ENCODE data around the gene C5AR2. TPM values are rescaled to one million over a fixed set of nuclear protein-coding genes. Genes with fewer than 3 reads are reported as not detected.
"Not testable (repeated sequence)": the region's sequence is repeated elsewhere in the genome, so short reads cannot be mapped to it uniquely, and the experiment has no call there.

Gene C5AR2
- total RNA-seq, 3 donors from 2014 or later (not counting 1 experiment from before 2014, with no cell fraction given): 4.3 to 15.5 (median 8.3) TPM

DNA sequence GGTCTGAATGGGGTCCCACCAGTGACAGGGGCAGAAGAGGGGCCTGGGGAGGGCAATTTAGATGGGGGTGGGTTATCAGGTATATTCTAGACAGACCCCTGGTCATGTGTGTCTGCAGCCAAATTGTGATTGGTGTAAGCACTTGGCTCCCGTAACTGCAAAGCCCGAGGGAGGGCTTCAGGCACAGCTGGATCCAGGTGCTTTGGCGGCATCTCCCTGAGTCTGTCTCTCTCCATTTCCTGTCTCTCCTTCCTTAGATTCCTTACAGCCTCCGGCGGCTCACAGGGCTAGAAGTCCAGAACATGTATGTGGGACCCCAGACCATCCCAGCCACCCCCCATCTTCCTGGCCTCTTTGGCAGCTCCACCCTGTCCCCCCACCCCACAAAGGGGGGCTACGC is 48.6 kb downstream of the C5AR2 start:
- Histone ChIP-seq H3K9me3 (ENCODE audit: control insufficient read depth, insufficient read depth, low read length) (no peaks in the 10 kb centered on the region), H3K27ac (ENCODE audit: low read length) (no peak overlapping the region), H3K4me1 (ENCODE audit: control insufficient read depth, insufficient read depth, low read length) (peaks cover 43% of the 10 kb centered on the region), H3K27me3 (ENCODE audit: control insufficient read depth, insufficient read depth, low read length) (no peaks in the 10 kb centered on the region), H3K4me3 (ENCODE audit: low read length) (no peak overlapping the region), H3K36me3 (ENCODE audit: control insufficient read depth, insufficient read depth, low read length) (peaks cover 34% of the 10 kb centered on the region)
- Mint-ChIP-seq H3K36me3 (no peaks in the 10 kb centered on the region), H3K9me3 (no peaks in the 10 kb centered on the region), H3K27ac (peak overlapping the region in 1 of 2 donors; percentile 89), H3K27me3 (ENCODE audit: low read depth in 2 of 2) (no peaks in the 10 kb centered on the region), H3K4me3 (no peak overlapping the region), H3K4me1 (peaks cover 28 to 43% of the 10 kb centered on the region in 2 donors)
- no peak for ATAC-seq
- no peak for DNase-seq
- TF ChIP-seq, protein P1, sequence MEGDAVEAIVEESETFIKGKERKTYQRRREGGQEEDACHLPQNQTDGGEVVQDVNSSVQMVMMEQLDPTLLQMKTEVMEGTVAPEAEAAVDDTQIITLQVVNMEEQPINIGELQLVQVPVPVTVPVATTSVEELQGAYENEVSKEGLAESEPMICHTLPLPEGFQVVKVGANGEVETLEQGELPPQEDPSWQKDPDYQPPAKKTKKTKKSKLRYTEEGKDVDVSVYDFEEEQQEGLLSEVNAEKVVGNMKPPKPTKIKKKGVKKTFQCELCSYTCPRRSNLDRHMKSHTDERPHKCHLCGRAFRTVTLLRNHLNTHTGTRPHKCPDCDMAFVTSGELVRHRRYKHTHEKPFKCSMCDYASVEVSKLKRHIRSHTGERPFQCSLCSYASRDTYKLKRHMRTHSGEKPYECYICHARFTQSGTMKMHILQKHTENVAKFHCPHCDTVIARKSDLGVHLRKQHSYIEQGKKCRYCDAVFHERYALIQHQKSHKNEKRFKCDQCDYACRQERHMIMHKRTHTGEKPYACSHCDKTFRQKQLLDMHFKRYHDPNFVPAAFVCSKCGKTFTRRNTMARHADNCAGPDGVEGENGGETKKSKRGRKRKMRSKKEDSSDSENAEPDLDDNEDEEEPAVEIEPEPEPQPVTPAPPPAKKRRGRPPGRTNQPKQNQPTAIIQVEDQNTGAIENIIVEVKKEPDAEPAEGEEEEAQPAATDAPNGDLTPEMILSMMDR (IDR thresholded peaks at IDR 0.05): no peak
- 99% methylated on average over 6 of the region's 6 CpGs for WGBS (ENCODE audit: insufficient coverage)
- intact Hi-C loops (cut with micrococcal nuclease): loop anchor here (5.0 kb wide), 1 partner anchor 33 kb away; the partner anchor contains the start of gene DHX34

DNA sequence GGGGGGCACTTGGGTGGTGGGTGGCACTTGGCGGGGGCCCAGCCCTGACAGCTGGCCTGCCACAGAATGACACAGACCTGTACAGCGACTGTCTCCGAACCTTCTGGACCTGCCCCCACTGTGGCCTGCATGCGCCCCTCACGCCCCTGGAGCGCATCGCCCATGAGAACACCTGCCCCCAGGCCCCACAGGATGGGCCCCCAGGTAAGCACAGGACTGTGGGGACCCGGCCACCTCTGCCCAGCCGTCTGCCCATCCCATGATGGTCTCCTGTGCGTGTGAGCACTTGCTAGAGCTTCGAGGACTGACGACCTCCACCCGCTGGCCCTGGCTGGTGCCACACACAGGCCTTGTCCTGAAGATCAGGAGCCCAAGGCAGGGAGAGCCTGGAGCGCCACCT is 49.1 kb downstream of the C5AR2 start:
- Histone ChIP-seq H3K27ac (ENCODE audit: low read length) (peak overlapping the region; percentile 1), H3K36me3 (ENCODE audit: control insufficient read depth, insufficient read depth, low read length) (peaks cover 28% of the 10 kb centered on the region), H3K27me3 (ENCODE audit: control insufficient read depth, insufficient read depth, low read length) (no peaks in the 10 kb centered on the region), H3K4me3 (ENCODE audit: low read length) (no peak overlapping the region), H3K9me3 (ENCODE audit: control insufficient read depth, insufficient read depth, low read length) (no peaks in the 10 kb centered on the region), H3K4me1 (ENCODE audit: control insufficient read depth, insufficient read depth, low read length) (peaks cover 43% of the 10 kb centered on the region)
- ATAC-seq (no peak), DNase-seq (no peak)
- Mint-ChIP-seq H3K27ac (peak overlapping the region; percentile 89 to 92), H3K4me1 (peaks cover 28 to 43% of the 10 kb centered on the region in 2 donors), H3K36me3 (no peaks in the 10 kb centered on the region), H3K4me3 (peak overlapping the region; percentile 82), H3K27me3 (ENCODE audit: low read depth in 2 of 2) (no peaks in the 10 kb centered on the region), H3K9me3 (no peaks in the 10 kb centered on the region)
- intact Hi-C loops (cut with micrococcal nuclease): loop anchor here (5.0 kb wide), 1 partner anchor 34 kb away; the partner anchor contains the start of gene DHX34
- WGBS (ENCODE audit: insufficient coverage): 90% methylated on average over 14 of the region's 14 CpGs
- TF ChIP-seq, protein P1 (IDR thresholded peaks at IDR 0.05): no peak

DNA sequence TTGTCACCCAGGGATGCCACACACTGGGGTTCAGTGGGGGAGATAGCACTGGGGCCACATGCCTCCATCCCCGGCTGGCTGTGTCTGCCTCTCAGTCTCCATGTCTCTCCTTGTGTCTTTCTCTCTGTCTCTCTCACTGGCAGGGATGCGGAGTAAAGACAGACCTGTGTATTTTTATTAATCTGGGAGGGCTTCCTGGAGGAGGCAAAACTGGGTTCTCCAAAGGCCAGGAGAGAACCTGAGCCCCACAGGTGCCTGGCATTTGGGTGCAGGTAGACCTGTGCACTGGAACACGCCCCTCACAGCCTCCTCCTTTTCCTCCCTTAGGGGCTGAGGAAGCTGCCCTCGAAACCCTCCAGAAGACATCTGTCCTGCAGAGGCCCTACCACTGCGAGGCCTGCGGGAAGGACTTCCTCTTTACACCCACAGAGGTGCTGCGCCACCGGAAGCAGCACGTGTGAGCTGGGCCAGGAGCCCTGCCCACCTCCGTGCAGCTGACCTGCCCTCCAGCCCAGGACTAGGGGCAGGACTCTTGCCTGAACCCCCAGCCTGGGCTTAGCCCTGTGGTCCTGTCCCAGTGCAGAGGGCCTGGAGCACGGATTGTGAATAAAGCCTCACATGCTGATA is 49.8 kb downstream of the C5AR2 start:
- Mint-ChIP-seq H3K9me3 (no peaks in the 10 kb centered on the region), H3K4me3 (peak overlapping the region; percentile 82), H3K27me3 (ENCODE audit: low read depth in 2 of 2) (no peaks in the 10 kb centered on the region), H3K36me3 (no peaks in the 10 kb centered on the region), H3K4me1 (peaks cover 28 to 43% of the 10 kb centered on the region in 2 donors), H3K27ac (peak overlapping the region; percentile 89 to 92)
- intact Hi-C loops (cut with micrococcal nuclease): loop anchor here (5.0 kb wide), 1 partner anchor 34 kb away; the partner anchor contains the start of gene DHX34
- peak; percentile 94 to 97 (median 94) for ATAC-seq
- TF ChIP-seq, protein P1 (IDR thresholded peaks at IDR 0.05): no peak
- peak; percentile 59 to 61 for DNase-seq
- H3K27me3 ChIP-seq (ENCODE audit: control insufficient read depth, insufficient read depth, low read length): no peaks in the 10 kb centered on the region
- H3K27ac ChIP-seq (ENCODE audit: low read length): peak overlapping the region; percentile 1
- peaks cover 43% of the 10 kb centered on the region for H3K4me1 ChIP-seq (ENCODE audit: control insufficient read depth, insufficient read depth, low read length)
- no peaks in the 10 kb centered on the region for H3K9me3 ChIP-seq (ENCODE audit: control insufficient read depth, insufficient read depth, low read length)
- no peak overlapping the region for H3K4me3 ChIP-seq (ENCODE audit: low read length)
- peaks cover 21% of the 10 kb centered on the region for H3K36me3 ChIP-seq (ENCODE audit: control insufficient read depth, insufficient read depth, low read length)
- 12% methylated on average over 11 of the region's 11 CpGs for WGBS (ENCODE audit: insufficient coverage)

DNA sequence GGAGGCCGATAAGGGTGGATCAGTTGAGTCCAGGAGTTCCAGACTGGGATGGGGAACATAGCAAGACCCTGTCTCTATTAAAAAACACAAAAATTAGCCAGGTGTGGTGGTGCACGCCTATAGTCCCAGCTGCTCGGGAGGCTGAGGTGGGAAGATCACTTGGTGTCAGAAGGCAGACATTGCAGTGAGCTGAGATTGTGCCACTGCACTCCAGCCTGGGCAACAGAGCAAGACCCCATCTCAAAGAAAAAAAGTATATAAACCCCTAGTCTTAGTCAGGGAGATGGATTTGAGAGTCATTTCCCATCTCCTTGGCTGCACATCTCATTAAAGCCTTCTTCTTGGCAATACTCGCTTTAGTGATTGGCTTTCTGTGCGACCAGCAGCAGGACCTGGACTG is 51.9 kb downstream of the C5AR2 start:
- Histone ChIP-seq H3K4me1 (ENCODE audit: control insufficient read depth, insufficient read depth, low read length) (peaks cover 51% of the 10 kb centered on the region), H3K36me3 (ENCODE audit: control insufficient read depth, insufficient read depth, low read length) (peaks cover 10% of the 10 kb centered on the region)
- not testable (repeated sequence) for H3K27me3 Mint-ChIP-seq (ENCODE audit: low read depth in 2 of 2); H3K27me3 ChIP-seq (ENCODE audit: control insufficient read depth, insufficient read depth, low read length); H3K9me3 Mint-ChIP-seq; H3K4me3 ChIP-seq (ENCODE audit: low read length); H3K4me3 Mint-ChIP-seq; H3K36me3 Mint-ChIP-seq; H3K9me3 ChIP-seq (ENCODE audit: control insufficient read depth, insufficient read depth, low read length); H3K27ac Mint-ChIP-seq; ATAC-seq; H3K27ac ChIP-seq (ENCODE audit: low read length); DNase-seq
- 93% methylated on average over 3 of the region's 5 CpGs for WGBS (ENCODE audit: insufficient coverage)
- H3K4me1 Mint-ChIP-seq: peaks cover 28 to 38% of the 10 kb centered on the region in 2 donors
- intact Hi-C loops (cut with micrococcal nuclease): loop anchor here (5.0 kb wide), 1 partner anchor 37 kb away; the partner anchor contains the start of gene DHX34

DNA sequence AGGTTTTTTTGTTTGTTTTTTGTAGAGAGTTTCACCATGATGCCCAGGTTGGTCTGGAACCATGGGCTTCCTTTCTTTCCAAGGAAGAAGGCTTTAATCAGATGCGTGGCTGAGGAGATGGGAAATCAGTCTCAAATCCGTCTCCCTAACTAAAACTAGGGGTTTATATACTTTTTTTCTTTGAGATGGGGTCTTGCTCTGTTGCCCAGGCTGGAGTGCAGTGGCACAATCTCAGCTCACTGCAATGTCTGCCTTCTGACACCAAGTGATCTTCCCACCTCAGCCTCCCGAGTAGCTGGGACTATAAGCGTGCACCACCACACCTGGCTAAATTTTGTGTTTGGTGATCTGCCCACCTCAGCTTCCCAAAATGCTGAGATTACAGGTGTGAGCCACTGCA is 52.6 kb downstream of the C5AR2 start:
- H3K27ac ChIP-seq (ENCODE audit: low read length); DNase-seq; H3K9me3 ChIP-seq (ENCODE audit: control insufficient read depth, insufficient read depth, low read length); H3K4me3 ChIP-seq (ENCODE audit: low read length); H3K27me3 ChIP-seq (ENCODE audit: control insufficient read depth, insufficient read depth, low read length); H3K9me3 Mint-ChIP-seq; H3K36me3 Mint-ChIP-seq; H3K4me3 Mint-ChIP-seq; H3K27ac Mint-ChIP-seq; ATAC-seq; H3K27me3 Mint-ChIP-seq (ENCODE audit: low read depth in 2 of 2): not testable (repeated sequence)
- intact Hi-C loops (cut with micrococcal nuclease): loop anchor here (5.0 kb wide), 1 partner anchor 37 kb away; the partner anchor contains the start of gene DHX34
- 82% methylated on average over 4 of the region's 4 CpGs for WGBS (ENCODE audit: insufficient coverage)
- Histone ChIP-seq H3K36me3 (ENCODE audit: control insufficient read depth, insufficient read depth, low read length) (peaks cover 10% of the 10 kb centered on the region), H3K4me1 (ENCODE audit: control insufficient read depth, insufficient read depth, low read length) (peaks cover 54% of the 10 kb centered on the region)
- H3K4me1 Mint-ChIP-seq: peaks cover 33 to 45% of the 10 kb centered on the region in 2 donors

DNA sequence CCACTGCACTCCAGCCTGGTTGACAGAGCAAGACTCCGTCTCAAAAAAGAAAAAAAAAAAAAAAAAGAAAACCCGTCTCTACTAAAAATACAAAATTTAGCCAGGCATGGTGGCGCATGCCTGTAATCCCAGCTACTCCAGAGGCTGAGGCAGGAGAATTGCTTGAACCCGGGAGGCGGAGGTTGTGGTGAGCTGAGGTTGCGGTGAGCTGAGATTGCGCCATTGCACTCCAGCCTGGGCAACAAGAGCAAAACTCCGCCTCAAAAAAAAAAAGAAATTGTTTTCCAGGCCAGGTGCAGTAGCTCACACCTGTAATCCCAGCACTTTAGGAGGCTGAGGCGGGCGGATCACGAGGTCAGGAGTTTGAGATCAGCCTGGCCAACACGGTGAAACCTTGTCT is 54.6 kb downstream of the C5AR2 start:
- H3K9me3 Mint-ChIP-seq; H3K27me3 Mint-ChIP-seq (ENCODE audit: low read depth in 2 of 2); H3K36me3 Mint-ChIP-seq; H3K36me3 ChIP-seq (ENCODE audit: control insufficient read depth, insufficient read depth, low read length); H3K4me3 Mint-ChIP-seq; H3K27ac Mint-ChIP-seq; intact Hi-C loops (cut with micrococcal nuclease); H3K27me3 ChIP-seq (ENCODE audit: control insufficient read depth, insufficient read depth, low read length); H3K9me3 ChIP-seq (ENCODE audit: control insufficient read depth, insufficient read depth, low read length); H3K27ac ChIP-seq (ENCODE audit: low read length); DNase-seq; ATAC-seq; H3K4me3 ChIP-seq (ENCODE audit: low read length): not testable (repeated sequence)
- H3K4me1 ChIP-seq (ENCODE audit: control insufficient read depth, insufficient read depth, low read length): peaks cover 44% of the 10 kb centered on the region
- WGBS (ENCODE audit: insufficient coverage): 94% methylated on average over 10 of the region's 12 CpGs
- peaks cover 33 to 35% of the 10 kb centered on the region in 2 donors for H3K4me1 Mint-ChIP-seq
